ENCODE measurements around the gene ATM.
"Not testable (repeated sequence)": the region's sequence is repeated elsewhere in the genome, so short reads cannot be mapped to it uniquely, and the experiment has no call there.

Gene ATM

GRCh38 chr11:108220721-108221336, 2.0 kb upstream of the ATM start:
- DNase-seq = peak in 1 of 2 donors; percentile 16

GRCh38 chr11:108221371-108221770, 1.5 kb upstream of the ATM start:
- no peak for DNase-seq

- no peak for DNase-seq
These were observed 825 bp upstream of the ATM start for GRCh38 chr11:108221911-108222573.

- DNase-seq = no peak
These were observed 682 bp downstream of the ATM start for GRCh38 chr11:108223348-108224149.

GRCh38 chr11:108224366-108224765, 1.5 kb downstream of the ATM start:
- DNase-seq = no peak

GRCh38 chr11:108224911-108225786, 2.3 kb downstream of the ATM start:
- DNase-seq = no peak

- DNase-seq = no peak
These were observed 3.2 kb downstream of the ATM start for GRCh38 chr11:108226036-108226435.

- no peak for DNase-seq
These were observed 5.4 kb downstream of the ATM start for GRCh38 chr11:108228251-108228650.

GRCh38 chr11:108233277-108233945, 10.5 kb downstream of the ATM start:
- DNase-seq = no peak

- no peak for DNase-seq
These were observed 12.3 kb downstream of the ATM start for GRCh38 chr11:108235192-108235591.

GRCh38 chr11:108235633-108236032, 12.8 kb downstream of the ATM start:
- no peak for DNase-seq

- DNase-seq = no peak
These were observed 14.2 kb downstream of the ATM start for GRCh38 chr11:108237058-108237481.

GRCh38 chr11:108239076-108239475, 16.2 kb downstream of the ATM start:
- DNase-seq = no peak

- DNase-seq = no peak
These were observed 18.6 kb downstream of the ATM start for GRCh38 chr11:108241330-108242037.

GRCh38 chr11:108242422-108242821, 19.6 kb downstream of the ATM start:
- no peak for DNase-seq

GRCh38 chr11:108246308-108246707, 23.4 kb downstream of the ATM start:
- DNase-seq = no peak

GRCh38 chr11:108246885-108247284, 24.0 kb downstream of the ATM start:
- DNase-seq = no peak

- no peak for DNase-seq
These were observed 30.3 kb downstream of the ATM start for GRCh38 chr11:108253176-108253575.

GRCh38 chr11:108269583-108269982, 46.7 kb downstream of the ATM start:
- no peak for DNase-seq

- DNase-seq = not testable (repeated sequence)
These were observed 54.2 kb downstream of the ATM start for GRCh38 chr11:108276985-108277616.

GRCh38 chr11:108278546-108278945, 55.7 kb downstream of the ATM start:
- no peak for DNase-seq
